ENCODE results near the gene LAMC2. TPM values are rescaled to one million over a fixed set of nuclear protein-coding genes. Genes with fewer than 3 reads are reported as not detected.

LAMC2 gene
- total and polyA plus RNA-seq, 2 of the 13 experiments (the other 11 are each of a cell fraction or from before 2014, with no cell fraction given) = 0.03 TPM; not detected in 1

GRCh38 chr1:183247066-183247465 is 61.0 kb downstream of the LAMC2 start (continued):
- TF ChIP-seq, protein P1, sequence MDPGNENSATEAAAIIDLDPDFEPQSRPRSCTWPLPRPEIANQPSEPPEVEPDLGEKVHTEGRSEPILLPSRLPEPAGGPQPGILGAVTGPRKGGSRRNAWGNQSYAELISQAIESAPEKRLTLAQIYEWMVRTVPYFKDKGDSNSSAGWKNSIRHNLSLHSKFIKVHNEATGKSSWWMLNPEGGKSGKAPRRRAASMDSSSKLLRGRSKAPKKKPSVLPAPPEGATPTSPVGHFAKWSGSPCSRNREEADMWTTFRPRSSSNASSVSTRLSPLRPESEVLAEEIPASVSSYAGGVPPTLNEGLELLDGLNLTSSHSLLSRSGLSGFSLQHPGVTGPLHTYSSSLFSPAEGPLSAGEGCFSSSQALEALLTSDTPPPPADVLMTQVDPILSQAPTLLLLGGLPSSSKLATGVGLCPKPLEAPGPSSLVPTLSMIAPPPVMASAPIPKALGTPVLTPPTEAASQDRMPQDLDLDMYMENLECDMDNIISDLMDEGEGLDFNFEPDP (CRISPR knock-in tag; conservative IDR thresholded peaks at IDR 0.05) = no peak
- TF ChIP-seq ZNF816 (CRISPR knock-in tag; IDR thresholded peaks at IDR 0.05; ENCODE audit: borderline replicate concordance) (no peak), ZNF629 (CRISPR knock-in tag; conservative IDR thresholded peaks at IDR 0.05) (no peak), FOXO1 (CRISPR knock-in tag; IDR thresholded peaks at IDR 0.05) (no peak)

DNA sequence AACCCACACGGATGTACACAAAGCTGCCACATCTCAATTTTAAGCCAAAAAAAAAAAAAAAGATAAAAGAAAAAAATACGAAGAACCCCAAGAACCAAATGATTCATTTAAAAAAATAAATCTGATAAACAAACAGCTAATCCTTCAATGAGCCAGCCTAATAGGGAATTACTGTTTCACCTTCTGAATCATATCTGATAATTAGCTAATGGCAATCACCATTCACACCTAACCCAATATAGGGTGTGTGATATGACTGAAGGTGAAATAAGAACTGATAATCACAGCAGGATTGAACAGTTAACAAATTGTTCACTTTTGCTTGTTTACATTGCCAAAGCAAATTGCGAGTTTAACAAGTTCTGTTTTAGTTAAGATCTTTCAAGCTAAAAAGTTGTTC is 61.4 kb downstream of the LAMC2 start:
- Histone ChIP-seq H3K4me3 (replicated peaks in 1 of 3; ENCODE audit: insufficient read depth in 1 of 3, low read depth in 2 of 3, low read length in 3 of 3) (no peak overlapping the region), H3K27me3 (ENCODE audit: control insufficient read depth in 1 of 2, insufficient read depth in 2 of 2, low read length in 2 of 2) (no peaks in the 10 kb centered on the region), H3K27ac (ENCODE audit: extremely low read length, insufficient read depth, low read length) (no peak overlapping the region), H3K36me3 (replicated peaks in 1 of 2; ENCODE audit: control insufficient read depth in 1 of 2, insufficient read depth in 2 of 2, low read length in 2 of 2) (no peaks in the 10 kb centered on the region), H3K9ac (ENCODE audit: insufficient read depth, low read depth, low read length) (no peak overlapping the region), H3K9me3 (ENCODE audit: low read length) (no peaks in the 10 kb centered on the region), H3K79me2 (ENCODE audit: insufficient read depth, low read length) (no peaks in the 10 kb centered on the region), H4K20me1 (ENCODE audit: insufficient read depth, low read length) (no peaks in the 10 kb centered on the region), H3K4me2 (ENCODE audit: low read depth, low read length) (no peak overlapping the region), H3K4me1 (ENCODE audit: insufficient read depth, low read length) (no peaks in the 10 kb centered on the region), H2AFZ (ENCODE audit: low read length) (no peak overlapping the region)
- BruUV-seq (replicated peaks) = no TSS peak
- ChIA-PET POLR2A (no interaction called here), CTCF (ENCODE audit: low intra/inter-chr PET ratio, low total read pairs) (no interaction called here)
- in situ Hi-C loops (cut with HindIII; ENCODE audit: extremely low pct_ligation_motif_present, low pct_unique_long_range_greater_than_20kb) = no loop called here
- FAIRE-seq = no peak
- intact Hi-C loops (cut with micrococcal nuclease; ENCODE audit: unreplicated experiment) = no loop called here
- no peak for DNase-seq (ENCODE audit: low spot score)
- TF ChIP-seq NFKB2 (CRISPR knock-in tag; IDR thresholded peaks at IDR 0.05; ENCODE audit: borderline replicate concordance) = no peak
- no peak for TF ChIP-seq HOXD1 (CRISPR knock-in tag; IDR thresholded peaks at IDR 0.05)
- TF ChIP-seq ZNF792 (CRISPR knock-in tag; IDR thresholded peaks at IDR 0.05) = no peak
- no peak for TF ChIP-seq ZNF414 (CRISPR knock-in tag; IDR thresholded peaks at IDR 0.05)
- TF ChIP-seq, protein P2, sequence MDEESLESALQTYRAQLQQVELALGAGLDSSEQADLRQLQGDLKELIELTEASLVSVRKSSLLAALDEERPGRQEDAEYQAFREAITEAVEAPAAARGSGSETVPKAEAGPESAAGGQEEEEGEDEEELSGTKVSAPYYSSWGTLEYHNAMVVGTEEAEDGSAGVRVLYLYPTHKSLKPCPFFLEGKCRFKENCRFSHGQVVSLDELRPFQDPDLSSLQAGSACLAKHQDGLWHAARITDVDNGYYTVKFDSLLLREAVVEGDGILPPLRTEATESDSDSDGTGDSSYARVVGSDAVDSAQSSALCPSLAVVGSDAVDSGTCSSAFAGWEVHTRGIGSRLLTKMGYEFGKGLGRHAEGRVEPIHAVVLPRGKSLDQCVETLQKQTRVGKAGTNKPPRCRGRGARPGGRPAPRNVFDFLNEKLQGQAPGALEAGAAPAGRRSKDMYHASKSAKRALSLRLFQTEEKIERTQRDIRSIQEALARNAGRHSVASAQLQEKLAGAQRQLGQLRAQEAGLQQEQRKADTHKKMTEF (CRISPR knock-in tag; IDR thresholded peaks at IDR 0.05) = no peak
- TF ChIP-seq DR1 (CRISPR knock-in tag; IDR thresholded peaks at IDR 0.05) = no peak
- no peak for TF ChIP-seq ZNF333 (CRISPR knock-in tag; IDR thresholded peaks at IDR 0.05; ENCODE audit: borderline replicate concordance)
- TF ChIP-seq NPAS2 (CRISPR knock-in tag; IDR thresholded peaks at IDR 0.05; ENCODE audit: borderline replicate concordance) = no peak
- no peak for ATAC-seq
- WGBS (ENCODE audit: low lambda C conversion rate) = 21% methylated on average over 3 of the region's 3 CpGs
